Erythroblast (primary cell): ENCODE data around the gene SPEG.

Experiments used
- GATA1 ChIP-seq: IDR thresholded peaks from 2 replicates; pipeline ENCODE4 v1.6.1; 2011; ENCODE audit warnings: low read depth, mild to moderate bottlenecking, control low read depth, low read length, moderate library complexity
- POLR2A ChIP-seq: IDR thresholded peaks from 2 replicates; pipeline ENCODE4 v1.6.1; 2011; ENCODE audit warnings: mild to moderate bottlenecking, low read length

DNA sequence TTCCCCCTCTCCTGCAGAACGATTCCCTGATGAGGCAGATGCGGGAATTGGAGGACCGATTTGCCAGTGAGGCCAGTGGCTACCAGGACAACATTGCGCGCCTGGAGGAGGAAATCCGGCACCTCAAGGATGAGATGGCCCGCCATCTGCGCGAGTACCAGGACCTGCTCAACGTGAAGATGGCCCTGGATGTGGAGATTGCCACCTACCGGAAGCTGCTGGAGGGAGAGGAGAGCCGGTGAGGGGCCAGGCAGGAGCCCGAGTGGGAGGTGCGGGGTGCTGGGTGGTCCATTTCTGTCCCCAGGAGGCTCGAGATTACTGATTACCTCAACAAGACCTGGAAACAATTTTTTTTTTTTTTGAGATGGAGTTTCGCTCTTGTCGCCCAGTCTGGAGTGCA is 13.3 kb upstream of the SPEG start:
- no peak for TF ChIP-seq POLR2A
- no peak for TF ChIP-seq GATA1
